H1 (cell line): ENCODE data around the gene BABAM2. TPM values are rescaled to one million over a fixed set of nuclear protein-coding genes. Genes with fewer than 3 reads are reported as not detected.

Source experiments
- CTCF ChIA-PET: fragments of 300-600 bp; sonication (Branson Sonifier 250); formaldehyde crosslinking; loops from one replicate; lab custom pipeline; 2021; ENCODE audit not compliant: partially characterized antibody; lab: Charles Lee
- POLR2A ChIA-PET: fragments of 300-600 bp; sonication (Branson Sonifier 250); formaldehyde crosslinking; loops from one replicate; lab custom pipeline; 2021; ENCODE audit warnings: inconsistent platforms; ENCODE audit not compliant: partially characterized antibody; lab: Charles Lee
- DNase-seq, 2 experiments: peaks; one replicate each; pipeline versions ENCODE4 v3.0.0 to v3.0.0-alpha.2; 2010 to 2022; ENCODE audit warnings: low spot score in 2 of 2, low read depth in 1 of 2, mixed read lengths in 1 of 2
- FAIRE-seq: peaks from 2 replicates; lab custom pipeline; 2011; peaks lifted over from hg19 to GRCh38; lab: Jason Lieb, UNC
- H2AFZ ChIP-seq: 2 replicates; pipeline ENCODE4 v1.8.1; 2012; ENCODE audit warnings: low read length, inconsistent platforms
- H2AK5ac ChIP-seq: 2 replicates; pipeline ENCODE4 v1.6.1; 2013; ENCODE audit warnings: low read depth, low read length
- H2BK120ac ChIP-seq: replicated peaks from 2 replicates; pipeline ENCODE3; 2013; ENCODE audit warnings: low read depth, low read length, inconsistent platforms
- H2BK12ac ChIP-seq: 2 replicates; pipeline ENCODE4 v1.6.1; 2013; ENCODE audit warnings: low read depth, low read length
- H2BK15ac ChIP-seq: 2 replicates; pipeline ENCODE4 v1.6.1; 2013; ENCODE audit warnings: low read length
- H2BK20ac ChIP-seq: 2 replicates; pipeline ENCODE4 v1.6.1; 2013; ENCODE audit warnings: low read length
- H2BK5ac ChIP-seq: 2 replicates; pipeline ENCODE4 v1.6.1; 2013; ENCODE audit warnings: low read depth, low read length
- H3K14ac ChIP-seq: 2 replicates; pipeline ENCODE4 v1.6.1; 2013; ENCODE audit warnings: inconsistent platforms; ENCODE audit not compliant: insufficient read length
- H3K18ac ChIP-seq: 2 replicates; pipeline ENCODE4 v1.6.1; 2013; ENCODE audit warnings: low read length; ENCODE audit errors: extremely low read depth
- H3K23ac ChIP-seq: 2 replicates; pipeline ENCODE4 v1.6.1; 2013; ENCODE audit warnings: inconsistent platforms; ENCODE audit not compliant: insufficient read length
- H3K23me2 ChIP-seq: 2 replicates; pipeline ENCODE4 v1.6.1; 2013; ENCODE audit warnings: low read depth, low read length
- H3K27ac ChIP-seq: 2 replicates; pipeline ENCODE4 v1.6.1; 2011; ENCODE audit warnings: low read depth, low read length, inconsistent platforms
- H3K27me3 ChIP-seq, 4 experiments: replicated peaks in 1 of 4; 1 replicate in 1 of 4; 2 replicates in 3 of 4; pipeline versions ENCODE4 v1.6.1 to v1.8.1; 2011 to 2013; ENCODE audit warnings: low read length in 3 of 4, mild to moderate bottlenecking in 3 of 4, inconsistent platforms in 2 of 4, mixed read lengths in 2 of 4, moderate library complexity in 1 of 4; ENCODE audit not compliant: control insufficient read depth in 3 of 4, insufficient read depth in 3 of 4; ENCODE audit errors: extremely low read depth in 1 of 4
- H3K36me3 ChIP-seq, 4 experiments: 2 replicates each; pipeline versions ENCODE4 v1.6.1 to v1.8.1; 2011 to 2013; ENCODE audit warnings: mild to moderate bottlenecking in 4 of 4, low read length in 3 of 4, moderate library complexity in 2 of 4, control low read depth in 1 of 4, inconsistent platforms in 1 of 4; ENCODE audit not compliant: insufficient read depth in 4 of 4, control insufficient read depth in 2 of 4
- H3K4ac ChIP-seq: replicated peaks from 2 replicates; pipeline ENCODE3; 2013; ENCODE audit warnings: low read length, low read depth, mixed read lengths, inconsistent platforms; ENCODE audit not compliant: insufficient read length
- H3K4me1 ChIP-seq, 4 experiments: replicated peaks in 1 of 4; 1 replicate in 1 of 4; 2 replicates in 3 of 4; pipeline versions ENCODE4 v1.6.1 to v1.8.1; 2011 to 2013; ENCODE audit warnings: low read length in 3 of 4, inconsistent platforms in 2 of 4, mixed read lengths in 1 of 4; ENCODE audit not compliant: insufficient read depth in 4 of 4, control insufficient read depth in 3 of 4
- H3K4me2 ChIP-seq, 2 experiments: 2 replicates each; pipeline versions ENCODE4 v1.6.1 to v1.8.1; 2011 to 2013; ENCODE audit warnings: low read depth in 2 of 2, low read length in 2 of 2, control low read depth in 1 of 2, inconsistent platforms in 1 of 2, mild to moderate bottlenecking in 1 of 2; ENCODE audit not compliant: insufficient read depth in 1 of 2
- H3K4me3 ChIP-seq, 4 experiments: fragments of 200-600, 300-600 bp in 1 of 4; sonication (generic), shearing (Covaris generic), sonication (Bioruptor Twin) in 1 of 4; 2 replicates each; pipeline versions ENCODE4 v1.5.1 to v1.8.1; 2011 to 2016; ENCODE audit warnings: low read length in 4 of 4, low read depth in 3 of 4, control low read depth in 2 of 4, inconsistent platforms in 2 of 4, mild to moderate bottlenecking in 2 of 4, mixed read lengths in 1 of 4, moderate library complexity in 1 of 4; ENCODE audit not compliant: insufficient read depth in 2 of 4; ENCODE audit errors: extremely low read depth in 1 of 4
- H3K56ac ChIP-seq: replicated peaks from 2 replicates; pipeline ENCODE3; 2013; ENCODE audit warnings: low read depth, mild to moderate bottlenecking, mixed read lengths, low read length, inconsistent platforms; ENCODE audit not compliant: insufficient read length
- H3K79me1 ChIP-seq: 2 replicates; pipeline ENCODE4 v1.6.1; 2013; ENCODE audit warnings: low read depth, low read length, control low read depth
- H3K79me2 ChIP-seq, 2 experiments: 2 replicates each; pipeline versions ENCODE4 v1.6.1 to v1.8.1; 2012 to 2013; ENCODE audit warnings: low read length in 2 of 2, mild to moderate bottlenecking in 2 of 2, inconsistent platforms in 1 of 2; ENCODE audit not compliant: insufficient read depth in 2 of 2, control insufficient read depth in 1 of 2
- H3K9ac ChIP-seq, 4 experiments: replicated peaks in 1 of 4; 1 replicate in 1 of 4; 2 replicates in 3 of 4; pipeline versions ENCODE4 v1.6.1 to v1.8.1; 2011 to 2013; ENCODE audit warnings: low read depth in 3 of 4, low read length in 3 of 4, control low read depth in 2 of 4, mild to moderate bottlenecking in 2 of 4, moderate library complexity in 2 of 4, inconsistent platforms in 1 of 4; ENCODE audit errors: extremely low read depth in 1 of 4
- H3K9me3 ChIP-seq, 2 experiments: 2 replicates each; pipeline versions ENCODE4 v1.6.1 to v1.8.1; 2012 to 2013; ENCODE audit warnings: mild to moderate bottlenecking in 2 of 2, moderate library complexity in 2 of 2, control low read depth in 1 of 2, inconsistent platforms in 1 of 2, low read depth in 1 of 2, low read length in 1 of 2, mixed read lengths in 1 of 2; ENCODE audit not compliant: insufficient read depth in 2 of 2
- H4K20me1 ChIP-seq, 2 experiments: replicated peaks in 1 of 2; 2 replicates each; pipeline versions ENCODE3 to v1.8.1; 2011 to 2013; ENCODE audit warnings: inconsistent platforms in 2 of 2, low read length in 2 of 2, mild to moderate bottlenecking in 1 of 2; ENCODE audit not compliant: insufficient read depth in 2 of 2, control insufficient read depth in 1 of 2
- H4K5ac ChIP-seq: 2 replicates; pipeline ENCODE4 v1.6.1; 2013; ENCODE audit warnings: low read length, low read depth, mixed read lengths, inconsistent platforms; ENCODE audit not compliant: insufficient read length
- H4K8ac ChIP-seq: 2 replicates; pipeline ENCODE4 v1.8.0; 2013; ENCODE audit warnings: mild to moderate bottlenecking, moderate library complexity, low read length, inconsistent platforms; ENCODE audit not compliant: insufficient read depth; ENCODE audit errors: extremely low read depth
- H4K91ac ChIP-seq: replicated peaks from 2 replicates; pipeline ENCODE3; 2013; ENCODE audit warnings: low read length, mixed read lengths, inconsistent platforms; ENCODE audit not compliant: insufficient read length
- RXRA ChIP-seq: IDR thresholded peaks from 2 replicates; pipeline ENCODE4 v1.6.1; 2011; ENCODE audit warnings: low read depth, mild to moderate bottlenecking, low read length, moderate library complexity; ENCODE audit not compliant: insufficient read depth
- WGBS, 2 experiments: shearing (Covaris generic) in 1 of 2; methylation state at CpG; one replicate each; pipeline versions ENCODE4 v1.1.6 to v1.1.7; 2013 to 2015; ENCODE audit warnings: low lambda C conversion rate in 2 of 2, mixed read lengths in 2 of 2, inconsistent platforms in 1 of 2, low coverage in 1 of 2, missing lambda C conversion rate in 1 of 2; ENCODE audit not compliant: insufficient replicate concordance in 2 of 2, insufficient coverage in 1 of 2, insufficient read length in 1 of 2; ENCODE audit errors: extremely low coverage in 1 of 2, missing lambda C conversion rate in 1 of 2; 5-methylcytosine and 5-hydroxymethylcytosine counted together
- polyA plus RNA-seq, 7 experiments: library from polyadenylated mRNA; depleted of rRNA in 3 of 7; stranded (reverse) in 5 of 7; unstranded in 2 of 7; fragments of >200 nt in 5 of 7; fragments of 200-250 nt in 2 of 7; gene quantifications; 1 replicate in 5 of 7; 2 replicates in 1 of 7; 4 replicates in 1 of 7; pipeline versions ENCODE4 v1.2.1 to v1.2.3, GENCODE V29; 2011 to 2013; ENCODE audit warnings: missing spikeins in 2 of 7, mixed read lengths in 2 of 7
- total RNA-seq: library from RNA; stranded (reverse); fragmentation: NEBNext Ultra II Directional; extraction: Animal tissue kit (Norgen Biotek cat#: 25700); gene quantifications from 2 replicates; pipeline ENCODE4 v1.2.1, GENCODE V29; 2021

The BABAM2 gene
- total and polyA plus RNA-seq, 2 of the 8 experiments (the other 6 are each of a cell fraction or from before 2014, with no cell fraction given) = 15.8 to 20.9 TPM

DNA sequence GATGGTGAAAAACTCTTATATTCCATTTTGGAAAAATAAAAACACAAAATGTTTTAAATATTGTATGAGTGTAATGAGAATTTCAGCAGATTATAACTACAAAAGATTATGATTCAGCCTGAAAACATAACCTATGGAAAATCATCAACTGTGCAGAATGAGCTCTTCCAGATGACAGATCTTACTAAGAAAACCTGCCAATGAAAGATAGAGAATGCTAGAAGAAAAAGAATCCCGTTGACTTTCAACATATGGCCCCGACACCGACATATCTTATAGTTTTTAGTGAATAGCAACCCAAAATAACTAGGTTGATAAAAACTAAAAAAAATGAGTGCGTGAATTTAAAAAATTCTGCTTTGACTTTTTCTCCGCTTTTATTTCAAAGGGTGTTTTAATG lies 178.0 kb downstream of the BABAM2 start:
- Histone ChIP-seq H3K4me1 (no peaks in the 10 kb centered on the region), H3K9ac (no peak overlapping the region), H4K8ac (no peak overlapping the region), H3K23ac (no peak overlapping the region), H3K27ac (no peak overlapping the region), H2AK5ac (no peak overlapping the region), H3K9me3 (no peaks in the 10 kb centered on the region), H3K56ac (no peak overlapping the region), H3K23me2 (no peaks in the 10 kb centered on the region), H4K20me1 (no peaks in the 10 kb centered on the region), H3K18ac (no peak overlapping the region), H2AFZ (no peak overlapping the region), H3K4me3 (no peak overlapping the region), H2BK20ac (no peak overlapping the region), H2BK15ac (no peak overlapping the region), H3K79me2 (no peaks in the 10 kb centered on the region), H2BK120ac (no peak overlapping the region), H3K27me3 (no peaks in the 10 kb centered on the region), H2BK5ac (no peak overlapping the region), H2BK12ac (no peak overlapping the region), H4K91ac (no peak overlapping the region), H3K79me1 (no peaks in the 10 kb centered on the region), H4K5ac (no peak overlapping the region), H3K14ac (no peak overlapping the region), H3K4ac (no peak overlapping the region), H3K36me3 (no peaks in the 10 kb centered on the region), H3K4me2 (no peak overlapping the region)
- FAIRE-seq = no peak
- TF ChIP-seq RXRA = no peak
- no peak for DNase-seq
- CTCF ChIA-PET = no interaction called here
- WGBS, 2 experiments = 93% methylated on average over 5 of the region's 5 CpGs; no CpG with 5 or more reads in 1 of the 2 experiments
- POLR2A ChIA-PET = interaction anchor here (0.6 kb wide), 1 partner anchor 139 kb away, joined by 3 read pairs; no protein-coding TSS in a partner anchor
